ENCODE results near the gene TAF9B. TPM values are rescaled to one million over a fixed set of nuclear protein-coding genes. Genes with fewer than 3 reads are reported as not detected.
"Not testable (repeated sequence)": the region's sequence is repeated elsewhere in the genome, so short reads cannot be mapped to it uniquely, and the experiment has no call there.

The TAF9B gene
- polyA plus RNA-seq, 3 donors from 2014 or later: 15.4 to 27.2 (median 16.1) TPM

GRCh38 chrX:78130396-78130795 lies 9.1 kb downstream of the TAF9B start:
- H3K27ac Mint-ChIP-seq: peak overlapping the region in 1 of 6 donors; percentile 15
- H3K27me3 Mint-ChIP-seq (ENCODE audit: low read depth in 3 of 3): peaks cover 0 to 3% (median 3%) of the 10 kb centered on the region in 3 donors
- no peaks in the 10 kb centered on the region for H3K9me3 Mint-ChIP-seq
- no peak overlapping the region for H3K4me3 Mint-ChIP-seq
- H3K4me1 Mint-ChIP-seq: peaks cover 0 to 2% of the 10 kb centered on the region in 2 donors
- H3K36me3 Mint-ChIP-seq: peaks cover 0 to 5% (median 0%) of the 10 kb centered on the region in 3 donors
- DNase-seq: no peak

- no peak for DNase-seq
- Mint-ChIP-seq H3K27ac (peak overlapping the region in 1 of 6 donors; percentile 18), H3K36me3 (peaks cover 0 to 8% (median 0%) of the 10 kb centered on the region in 3 donors), H3K4me3 (no peak overlapping the region), H3K9me3 (no peaks in the 10 kb centered on the region), H3K27me3 (ENCODE audit: low read depth in 3 of 3) (peaks cover 0 to 3% (median 3%) of the 10 kb centered on the region in 3 donors), H3K4me1 (peaks cover 0 to 2% of the 10 kb centered on the region in 2 donors)
Observed at GRCh38 chrX:78129714-78130113, 9.7 kb downstream of the TAF9B start.

- H3K27ac Mint-ChIP-seq; H3K4me3 Mint-ChIP-seq; H3K4me1 Mint-ChIP-seq; H3K9me3 Mint-ChIP-seq; H3K27me3 Mint-ChIP-seq (ENCODE audit: low read depth in 3 of 3); DNase-seq: not testable (repeated sequence)
- H3K36me3 Mint-ChIP-seq: peaks cover 0 to 15% (median 3%) of the 10 kb centered on the region in 3 donors
Observed at GRCh38 chrX:78125781-78126180, 13.7 kb downstream of the TAF9B start.

GRCh38 chrX:78125148-78125547 lies 14.3 kb downstream of the TAF9B start:
- Mint-ChIP-seq H3K36me3 (peaks cover 0 to 15% (median 3%) of the 10 kb centered on the region in 3 donors), H3K27ac (peak overlapping the region in 2 of 6 donors; percentile 3 to 41)

GRCh38 chrX:78124307-78124706 lies 15.1 kb downstream of the TAF9B start:
- Mint-ChIP-seq H3K36me3 (peaks cover 0 to 14% (median 3%) of the 10 kb centered on the region in 3 donors), H3K4me3 (no peak overlapping the region), H3K27ac (peak overlapping the region in 3 of 6 donors; percentile 27 to 40 (median 39)), H3K4me1 (peaks cover 0 to 2% of the 10 kb centered on the region in 2 donors), H3K27me3 (ENCODE audit: low read depth in 3 of 3) (peaks cover 0 to 3% (median 0%) of the 10 kb centered on the region in 3 donors), H3K9me3 (no peaks in the 10 kb centered on the region)
- no peak for DNase-seq

More at GRCh38 chrX:78125148-78125547, 14.3 kb downstream of the TAF9B start:
- Mint-ChIP-seq H3K4me3 (no peak overlapping the region), H3K27me3 (ENCODE audit: low read depth in 3 of 3) (peaks cover 0 to 3% (median 3%) of the 10 kb centered on the region in 3 donors), H3K9me3 (no peaks in the 10 kb centered on the region), H3K4me1 (peaks cover 0 to 2% of the 10 kb centered on the region in 2 donors)
- DNase-seq: no peak

- no peaks in the 10 kb centered on the region for H3K9me3 Mint-ChIP-seq
- H3K36me3 Mint-ChIP-seq: peaks cover 3 to 12% (median 4%) of the 10 kb centered on the region in 3 donors
- peaks cover 0 to 3% (median 0%) of the 10 kb centered on the region in 3 donors for H3K27me3 Mint-ChIP-seq (ENCODE audit: low read depth in 3 of 3)
- no peaks in the 10 kb centered on the region for H3K4me1 Mint-ChIP-seq
- H3K4me3 Mint-ChIP-seq: no peak overlapping the region
- no peak for DNase-seq
- H3K27ac Mint-ChIP-seq: peak overlapping the region in 2 of 6 donors; percentile 15 to 41
Observed at GRCh38 chrX:78123190-78123589, 16.3 kb downstream of the TAF9B start.

GRCh38 chrX:78119521-78120227 lies 19.8 kb downstream of the TAF9B start:
- Mint-ChIP-seq H3K36me3 (peaks cover 4 to 19% (median 12%) of the 10 kb centered on the region in 3 donors), H3K27ac (peak overlapping the region in 1 of 6 donors; percentile 32), H3K27me3 (ENCODE audit: low read depth in 3 of 3) (peaks cover 0 to 2% (median 0%) of the 10 kb centered on the region in 3 donors), H3K4me1 (no peaks in the 10 kb centered on the region), H3K4me3 (no peak overlapping the region), H3K9me3 (no peaks in the 10 kb centered on the region)
- no peak for DNase-seq

GRCh38 chrX:78118628-78119027 lies 20.8 kb downstream of the TAF9B start:
- H3K36me3 Mint-ChIP-seq: peaks cover 4 to 16% (median 12%) of the 10 kb centered on the region in 3 donors
- H3K4me3 Mint-ChIP-seq: no peak overlapping the region
- H3K4me1 Mint-ChIP-seq: no peaks in the 10 kb centered on the region
- peaks cover 0 to 2% (median 0%) of the 10 kb centered on the region in 3 donors for H3K27me3 Mint-ChIP-seq (ENCODE audit: low read depth in 3 of 3)
- H3K27ac Mint-ChIP-seq: peak overlapping the region in 1 of 6 donors; percentile 69
- DNase-seq: no peak
- no peaks in the 10 kb centered on the region for H3K9me3 Mint-ChIP-seq

- DNase-seq: no peak
- Mint-ChIP-seq H3K9me3 (no peaks in the 10 kb centered on the region), H3K36me3 (peaks cover 4 to 15% (median 12%) of the 10 kb centered on the region in 3 donors), H3K27me3 (ENCODE audit: low read depth in 3 of 3) (peaks cover 0 to 2% (median 0%) of the 10 kb centered on the region in 3 donors), H3K4me1 (peaks cover 0 to 6% of the 10 kb centered on the region in 2 donors), H3K4me3 (no peak overlapping the region), H3K27ac (peak overlapping the region in 2 of 6 donors; percentile 2 to 73)
Observed at GRCh38 chrX:78116766-78117165, 22.7 kb downstream of the TAF9B start.

GRCh38 chrX:78116365-78116764 lies 23.1 kb downstream of the TAF9B start:
- H3K4me1 Mint-ChIP-seq: peaks cover 0 to 6% of the 10 kb centered on the region in 2 donors

GRCh38 chrX:78111140-78111931 lies 28.1 kb downstream of the TAF9B start:
- no peak overlapping the region for H3K27ac Mint-ChIP-seq
- no peaks in the 10 kb centered on the region for H3K9me3 Mint-ChIP-seq
- H3K4me1 Mint-ChIP-seq: peaks cover 34 to 43% of the 10 kb centered on the region in 2 donors
- peaks cover 0 to 1% (median 0%) of the 10 kb centered on the region in 3 donors for H3K27me3 Mint-ChIP-seq (ENCODE audit: low read depth in 3 of 3)
- H3K4me3 Mint-ChIP-seq: no peak overlapping the region
- peaks cover 0 to 5% (median under 1%) of the 10 kb centered on the region in 3 donors for H3K36me3 Mint-ChIP-seq
- no peak for DNase-seq

More at GRCh38 chrX:78116365-78116764, 23.1 kb downstream of the TAF9B start:
- Mint-ChIP-seq H3K36me3 (peaks cover 4 to 17% (median 12%) of the 10 kb centered on the region in 3 donors), H3K9me3 (no peaks in the 10 kb centered on the region), H3K27me3 (ENCODE audit: low read depth in 3 of 3) (peaks cover 0 to 2% (median 0%) of the 10 kb centered on the region in 3 donors), H3K4me3 (no peak overlapping the region), H3K27ac (peak overlapping the region in 2 of 6 donors; percentile 4 to 73)
- DNase-seq: no peak

GRCh38 chrX:78109458-78109857 lies 30.0 kb downstream of the TAF9B start:
- peak overlapping the region in 4 of 6 donors; percentile 8 to 97 (median 72) for H3K27ac Mint-ChIP-seq
- peaks cover 49 to 58% of the 10 kb centered on the region in 2 donors for H3K4me1 Mint-ChIP-seq
- no peaks in the 10 kb centered on the region for H3K9me3 Mint-ChIP-seq
- peaks cover 2 to 5% (median 4%) of the 10 kb centered on the region in 3 donors for H3K27me3 Mint-ChIP-seq (ENCODE audit: low read depth in 3 of 3)
- DNase-seq: peak in 1 of 3 donors; percentile 24
- peak overlapping the region in 3 of 5 donors; percentile 8 to 49 (median 34) for H3K4me3 Mint-ChIP-seq
- peaks cover 0 to 5% (median 0%) of the 10 kb centered on the region in 3 donors for H3K36me3 Mint-ChIP-seq

- no peak for DNase-seq
- Mint-ChIP-seq H3K36me3 (peaks cover 0 to 3% (median 0%) of the 10 kb centered on the region in 3 donors), H3K4me1 (peaks cover 57 to 63% of the 10 kb centered on the region in 2 donors), H3K27me3 (ENCODE audit: low read depth in 3 of 3) (peaks cover 7 to 17% (median 12%) of the 10 kb centered on the region in 3 donors), H3K9me3 (no peaks in the 10 kb centered on the region), H3K4me3 (peak overlapping the region; percentile 74 to 97 (median 86)), H3K27ac (peak overlapping the region; percentile 51 to 97 (median 91))
Observed at GRCh38 chrX:78106651-78106986, 32.8 kb downstream of the TAF9B start.

Data from immature natural killer cell (primary cell).